HT1080 (cell line): ENCODE measurements around the gene MORN4. TPM values are rescaled to one million over a fixed set of nuclear protein-coding genes. Genes with fewer than 3 reads are reported as not detected.
"Not testable (repeated sequence)": the region's sequence is repeated elsewhere in the genome, so short reads cannot be mapped to it uniquely, and the experiment has no call there.

Experiments
- DNase-seq: peaks from one replicate; pipeline ENCODE4 v3.0.0-alpha.2; 2015; ENCODE audit warnings: low read depth
- total RNA-seq: library from RNA; depleted of rRNA; stranded (reverse); fragments of >200 nt; shearing (Covaris generic); gene quantifications from 2 replicates; pipeline ENCODE4 v1.2.3, GENCODE V29; 2014

The MORN4 gene
- total RNA-seq, 1 experiment from 2014 or later: 3.6 TPM

- no peak for DNase-seq
Measured at GRCh38 chr10:97598407-97599271, 34.7 kb downstream of the MORN4 start.

GRCh38 chr10:97597778-97598177 is 35.5 kb downstream of the MORN4 start:
- no peak for DNase-seq

- DNase-seq: peak; percentile 91
Measured at GRCh38 chr10:97596101-97597082, 36.9 kb downstream of the MORN4 start.

GRCh38 chr10:97593421-97593820 is 39.9 kb downstream of the MORN4 start:
- DNase-seq: no peak

GRCh38 chr10:97590748-97591495 is 42.4 kb downstream of the MORN4 start:
- DNase-seq: no peak

- DNase-seq: no peak
Measured at GRCh38 chr10:97590082-97590747, 43.1 kb downstream of the MORN4 start.

- peak; percentile 15 for DNase-seq
Measured at GRCh38 chr10:97589479-97589878, 43.8 kb downstream of the MORN4 start, which contains the start of gene C10orf62. TSS of gene C10orf62 (plus strand) at chr10:97589721. CDS start at chr10:97589898, 177 bp downstream.

- DNase-seq: no peak
Measured at GRCh38 chr10:97587183-97587582, 46.1 kb downstream of the MORN4 start.

GRCh38 chr10:97585439-97585811 is 47.9 kb downstream of the MORN4 start:
- DNase-seq: no peak

- no peak for DNase-seq
Measured at GRCh38 chr10:97584798-97585438, 48.4 kb downstream of the MORN4 start.

GRCh38 chr10:97584060-97584797 is 49.1 kb downstream of the MORN4 start, which contains the start of gene HOGA1:
TSS of gene HOGA1 (plus strand) at chr10:97584389. CDS start at chr10:97584704, 315 bp downstream.
- DNase-seq: peak; percentile 85

GRCh38 chr10:97583476-97583875 is 49.8 kb downstream of the MORN4 start:
- no peak for DNase-seq

GRCh38 chr10:97582169-97582568 is 51.1 kb downstream of the MORN4 start:
- DNase-seq: no peak

GRCh38 chr10:97580421-97581367 is 52.6 kb downstream of the MORN4 start:
- DNase-seq: no peak

- no peak for DNase-seq
Measured at GRCh38 chr10:97578171-97578844, 55.0 kb downstream of the MORN4 start.

- no peak for DNase-seq
Measured at GRCh38 chr10:97577701-97578100, 55.6 kb downstream of the MORN4 start.

- not testable (repeated sequence) for DNase-seq
Measured at GRCh38 chr10:97576487-97576886, 56.8 kb downstream of the MORN4 start.
